A673 (cell line): ENCODE measurements around the gene EHD4. TPM values are rescaled to one million over a fixed set of nuclear protein-coding genes. Genes with fewer than 3 reads are reported as not detected.

Experiments
- BruUV-seq: library from RNA; stranded (reverse); fragments of 400-500 nt; replicated peaks from 2 replicates; lab custom pipeline; 2021; lab: Mats Ljungman, UMichigan
- CTCF ChIA-PET: fragments of 300-600 bp; sonication (Branson Sonifier 250); formaldehyde crosslinking; loops from one replicate; lab custom pipeline; 2022; ENCODE audit warnings: antibody characterized with exemption; lab: Charles Lee
- POLR2A ChIA-PET: fragments of 300-600 bp; sonication (Branson Sonifier 250); formaldehyde crosslinking; loops from one replicate; lab custom pipeline; 2022; ENCODE audit warnings: antibody characterized with exemption; ENCODE audit not compliant: low non-redundant PET; lab: Charles Lee
- DNase-seq: peaks from one replicate; pipeline ENCODE4 v3.0.0-alpha.2; 2015; ENCODE audit warnings: low spot score
- H3K27ac ChIP-seq: fragments of 200-600 bp; sonication (generic); 2 replicates; pipeline ENCODE4 v1.5.1; 2016; ENCODE audit warnings: mixed run types, low read depth, mild to moderate bottlenecking, mixed read lengths, antibody characterized with exemption, low read length; ENCODE audit not compliant: poor library complexity, severe bottlenecking
- H3K27me3 ChIP-seq: fragments of 200-600 bp; sonication (generic); replicated peaks from 2 replicates; pipeline ENCODE4 v1.6.1; 2017; ENCODE audit warnings: mixed run types, low read depth, mild to moderate bottlenecking, mixed read lengths, antibody characterized with exemption, low read length; ENCODE audit not compliant: insufficient read depth, poor library complexity
- H3K36me3 ChIP-seq: fragments of 200-600 bp; sonication (generic); 2 replicates; pipeline ENCODE4 v1.6.1; 2016; ENCODE audit warnings: mixed run types, mild to moderate bottlenecking, mixed read lengths, antibody characterized with exemption, low read length; ENCODE audit not compliant: insufficient read depth, poor library complexity, severe bottlenecking
- H3K4me1 ChIP-seq: fragments of 200-600 bp; sonication (generic); 2 replicates; pipeline ENCODE4 v1.6.1; 2017; ENCODE audit warnings: mixed run types, mild to moderate bottlenecking, mixed read lengths, antibody characterized with exemption, low read length; ENCODE audit not compliant: insufficient read depth, poor library complexity, severe bottlenecking
- H3K4me3 ChIP-seq: fragments of 200-600 bp; sonication (generic); 2 replicates; pipeline ENCODE4 v1.5.1; 2016; ENCODE audit warnings: low read depth, mixed run types, mild to moderate bottlenecking, mixed read lengths, low read length; ENCODE audit not compliant: poor library complexity, severe bottlenecking
- H3K9me3 ChIP-seq: fragments of 200-600 bp; sonication (generic); 2 replicates; pipeline ENCODE4 v1.6.1; 2016; ENCODE audit warnings: mixed run types, low read depth, mild to moderate bottlenecking, mixed read lengths, antibody characterized with exemption, low read length; ENCODE audit not compliant: poor library complexity, severe bottlenecking
- CTCF ChIP-seq: fragments of 300-800, 200-600 bp; sonication (generic); conservative IDR thresholded peaks from 2 replicates; pipeline ENCODE4 v1.5.1; 2017; ENCODE audit warnings: low read depth, mild to moderate bottlenecking, antibody characterized with exemption, low read length, moderate library complexity, mixed read lengths
- EZH2 ChIP-seq: fragments of 200-600 bp; sonication (generic); IDR thresholded peaks from 2 replicates; pipeline ENCODE4 v1.6.1; 2017; ENCODE audit warnings: borderline replicate concordance, low read depth, mild to moderate bottlenecking, mixed read lengths, antibody characterized with exemption, low read length; ENCODE audit not compliant: poor library complexity, severe bottlenecking
- intact Hi-C: fragments of 100-400 bp; cut with micrococcal nuclease; formaldehyde crosslinking; loops from one replicate; pipeline ENCODE4 v1.10.0; 2022; ENCODE audit not compliant: unreplicated experiment
- total RNA-seq: library from RNA; stranded (reverse); gene quantifications from 2 replicates; pipeline ENCODE4 v1.2.3, GENCODE V29; 2021

Gene EHD4
- total RNA-seq, 1 experiment from 2014 or later = 29.4 TPM

DNA sequence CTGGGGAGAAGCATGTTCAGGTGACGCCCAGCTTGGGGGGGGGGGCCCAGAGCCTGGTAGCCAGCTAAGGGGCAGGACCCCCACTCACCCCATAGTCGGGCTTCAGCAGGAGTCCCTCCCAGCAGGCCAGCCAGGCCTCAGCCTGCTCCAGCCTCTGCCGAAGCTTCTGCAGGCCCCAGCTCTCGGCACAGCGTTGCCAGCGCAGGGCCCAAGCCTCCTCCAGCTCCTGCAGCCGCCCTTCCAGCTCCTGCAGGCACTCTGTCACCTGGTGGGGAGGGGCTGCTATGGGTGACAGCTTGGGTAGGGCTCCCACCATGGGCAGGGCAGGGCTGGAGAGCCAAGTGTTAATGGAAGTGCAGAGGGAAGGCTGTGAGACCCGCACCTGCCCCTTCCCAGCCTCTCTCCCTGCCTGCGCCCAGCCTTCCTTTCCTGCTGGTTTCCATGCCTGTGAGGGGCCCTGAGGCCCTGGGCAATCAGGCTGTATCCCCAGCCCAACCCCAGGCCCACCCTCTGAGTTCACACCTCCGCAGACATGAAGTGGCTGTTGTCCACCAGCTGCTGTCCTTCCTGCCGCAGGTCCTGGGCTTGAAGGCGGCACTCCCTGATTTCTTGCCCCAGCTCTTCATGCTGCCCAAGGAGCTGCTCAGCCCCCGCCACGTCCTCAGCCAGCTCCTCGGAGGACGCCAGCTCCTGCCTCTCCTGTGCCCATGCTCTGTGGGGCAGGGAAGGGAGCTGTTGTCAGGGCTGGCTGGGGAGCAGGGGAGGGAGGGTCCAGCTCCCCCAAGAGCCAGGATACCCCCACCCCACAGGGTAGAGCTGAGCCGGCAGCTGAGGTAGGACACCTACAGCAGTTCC, 119.4 kb downstream of the EHD4 start:
- CTCF ChIA-PET = interaction anchor here (0.6 to 0.7 kb wide), 2 partner anchors 35 to 233 kb away, joined by 3 to 9 read pairs; no protein-coding TSS in a partner anchor
- POLR2A ChIA-PET = interaction anchor here (1.5 kb wide), 1 partner anchor 32 kb away, joined by 3 read pairs; no protein-coding TSS in a partner anchor
- H3K27me3 ChIP-seq = no peaks in the 10 kb centered on the region
- H3K9me3 ChIP-seq = no peaks in the 10 kb centered on the region
- no peaks in the 10 kb centered on the region for H3K36me3 ChIP-seq
- TF ChIP-seq EZH2 (no peak), CTCF (no peak)
- BruUV-seq = no TSS peak
- no peaks in the 10 kb centered on the region for H3K4me1 ChIP-seq
- DNase-seq = no peak
- intact Hi-C loops = no loop called here
- no peak overlapping the region for H3K4me3 ChIP-seq
- H3K27ac ChIP-seq = no peak overlapping the region

DNA sequence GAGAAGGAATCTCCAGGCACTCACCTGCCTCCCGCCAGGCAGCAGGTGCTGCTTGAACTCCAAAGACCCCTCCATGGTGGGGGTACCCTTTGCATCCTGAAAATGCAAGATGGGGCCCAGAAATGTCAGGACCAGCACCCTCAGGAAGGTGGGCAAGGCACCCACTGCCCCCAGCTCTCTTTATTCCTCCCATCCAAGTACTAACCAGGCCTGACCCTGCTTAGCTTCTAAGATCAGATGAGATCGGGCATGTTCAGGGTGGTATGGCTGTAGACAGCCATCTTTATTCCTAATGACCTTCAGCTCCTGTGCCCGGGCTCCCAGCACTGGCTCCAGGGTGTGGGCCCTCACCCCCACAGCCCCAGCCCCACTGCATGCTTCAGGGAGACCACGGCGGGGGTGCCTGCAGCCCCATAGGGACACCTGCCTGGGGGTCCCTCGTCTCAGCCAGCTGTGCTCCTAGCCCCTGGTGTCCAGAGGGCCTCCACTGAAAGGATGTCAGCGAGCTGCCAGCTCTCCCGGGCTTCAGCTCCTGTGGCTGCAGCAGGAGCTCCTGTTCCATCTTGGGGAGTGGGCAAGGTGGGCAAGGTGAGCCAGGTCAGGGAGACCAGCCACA, 120.5 kb downstream of the EHD4 start:
- DNase-seq = no peak
- intact Hi-C loops = no loop called here
- H3K27ac ChIP-seq = no peak overlapping the region
- BruUV-seq = no TSS peak
- POLR2A ChIA-PET = interaction anchor here (1.5 kb wide), 1 partner anchor 31 kb away, joined by 3 read pairs; no protein-coding TSS in a partner anchor
- CTCF ChIA-PET = interaction anchor here (0.7 kb wide), 1 partner anchor 33 kb away, joined by 3 read pairs; no protein-coding TSS in a partner anchor
- H3K27me3 ChIP-seq = no peaks in the 10 kb centered on the region
- TF ChIP-seq EZH2 (no peak), CTCF (no peak)
- H3K4me3 ChIP-seq = no peak overlapping the region
- H3K9me3 ChIP-seq = no peaks in the 10 kb centered on the region
- H3K4me1 ChIP-seq = no peaks in the 10 kb centered on the region
- H3K36me3 ChIP-seq = peaks cover under 1% of the 10 kb centered on the region

DNA sequence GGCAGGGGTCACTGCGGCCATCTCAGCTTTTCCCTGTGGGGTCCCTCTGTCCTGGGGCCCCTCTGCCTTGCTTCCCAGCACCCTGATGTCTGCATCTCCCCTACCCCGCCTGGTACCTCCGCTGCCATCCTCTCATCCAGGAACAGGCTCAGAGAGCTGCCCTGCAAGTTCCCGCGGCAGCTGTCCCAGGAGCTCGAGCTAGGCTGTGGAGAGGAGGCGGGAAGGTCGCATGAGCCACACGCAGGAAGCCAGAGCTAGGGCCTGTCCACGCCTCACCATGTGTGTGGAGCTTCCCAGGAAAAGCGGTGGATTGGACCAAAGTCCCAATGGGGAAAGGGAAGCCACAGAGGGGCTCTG, 121.2 kb downstream of the EHD4 start:
- no peak overlapping the region for H3K4me3 ChIP-seq
- H3K4me1 ChIP-seq = no peaks in the 10 kb centered on the region
- ChIA-PET POLR2A (no interaction called here), CTCF (no interaction called here)
- BruUV-seq = no TSS peak
- TF ChIP-seq CTCF = no peak
- no peak for TF ChIP-seq EZH2
- no peaks in the 10 kb centered on the region for H3K9me3 ChIP-seq
- no peaks in the 10 kb centered on the region for H3K27me3 ChIP-seq
- H3K27ac ChIP-seq = no peak overlapping the region
- DNase-seq = no peak
- intact Hi-C loops = no loop called here
- peaks cover 7% of the 10 kb centered on the region for H3K36me3 ChIP-seq
